Effector CD4-positive, alpha-beta T cell (primary cell): ENCODE data around the gene PALM3. TPM values are rescaled to one million over a fixed set of nuclear protein-coding genes. Genes with fewer than 3 reads are reported as not detected.
A peak's percentile ranks its signal among the peaks of the same experiment; 100 is the strongest.

Experiments used
- DNase-seq: peaks from one replicate; pipeline ENCODE4 v3.0.0-alpha.2; 2020
- total RNA-seq: gene quantifications from one replicate; lab custom pipeline; 2026; lab: John Stamatoyannopoulos, UW

The PALM3 gene
- total RNA-seq: not detected

DNA sequence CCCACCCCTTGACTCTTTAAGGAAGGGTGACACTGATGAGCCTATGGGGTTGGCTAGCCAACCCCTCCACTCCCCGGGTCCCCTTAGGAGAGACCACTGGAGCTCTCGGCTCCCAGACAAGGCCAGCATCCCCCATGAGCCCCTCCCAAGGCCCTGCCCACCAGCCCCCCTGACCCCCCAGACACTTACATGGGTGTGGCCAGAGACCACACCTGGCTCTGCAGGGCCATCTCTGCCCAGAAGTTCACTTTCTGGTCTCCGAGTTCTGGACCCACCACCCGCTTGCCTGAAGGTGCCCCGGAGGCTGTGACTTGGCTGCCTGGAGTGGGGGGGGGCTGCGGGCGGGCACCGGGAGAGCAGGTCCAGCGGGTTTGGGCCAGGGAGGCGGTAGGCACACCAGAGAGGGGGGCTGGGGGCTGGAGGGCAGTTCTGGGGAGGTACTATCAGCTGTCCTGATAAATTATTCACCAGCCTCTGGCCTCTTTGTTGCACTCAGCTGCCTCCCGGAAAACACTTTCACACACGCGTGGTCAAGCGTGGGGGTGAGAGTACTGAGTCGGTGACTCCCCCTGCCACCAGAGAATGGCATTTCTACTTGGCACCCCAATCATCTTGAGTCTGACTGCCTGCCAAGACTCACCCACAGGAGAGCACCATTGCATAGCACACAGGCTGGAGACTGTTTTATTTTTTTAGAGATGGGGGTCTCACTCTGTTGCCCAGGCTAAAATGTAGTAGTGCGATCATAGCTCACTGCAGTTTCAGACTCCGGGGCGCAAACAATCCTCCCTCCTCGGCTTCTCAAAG lies at the start of gene PALM3:
PALM3 (minus strand) TSS at position 326 of the 807 bp plus-strand sequence; CDS start at position 230, 96 bp downstream.
- no peak for DNase-seq

DNA sequence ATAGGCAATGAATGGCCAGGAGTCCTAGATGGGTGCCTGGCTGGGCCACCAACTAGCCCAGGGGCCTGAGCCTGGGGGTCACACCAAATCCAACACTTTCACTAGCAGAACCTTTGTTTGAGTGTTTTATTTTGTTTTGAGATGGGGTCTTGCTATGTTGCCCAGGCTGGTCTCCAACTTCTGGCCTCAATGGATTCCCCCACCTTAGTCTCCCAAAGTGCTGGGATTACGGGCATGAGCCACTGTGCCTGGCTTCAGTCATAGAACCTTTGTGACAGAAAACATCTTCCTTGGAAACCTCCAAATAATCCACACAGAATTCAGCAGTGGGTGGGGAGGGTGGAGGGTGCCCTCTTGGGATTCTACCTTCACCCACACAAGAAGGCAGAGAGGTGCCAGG lies 49.6 kb upstream of the PALM3 start:
- no peak for DNase-seq

GRCh38 chr19:14110650-14111049 lies 48.8 kb upstream of the PALM3 start:
- no peak for DNase-seq

GRCh38 chr19:14107581-14108461 lies 45.9 kb upstream of the PALM3 start:
- no peak for DNase-seq

- no peak for DNase-seq
Observed at GRCh38 chr19:14106840-14107239, 45.0 kb upstream of the PALM3 start.

- no peak for DNase-seq
Observed at GRCh38 chr19:14105680-14106079, 43.8 kb upstream of the PALM3 start.

GRCh38 chr19:14103310-14103709 lies 41.4 kb upstream of the PALM3 start:
- no peak for DNase-seq

- DNase-seq: no peak
Observed at GRCh38 chr19:14102756-14103155, 40.9 kb upstream of the PALM3 start.

DNA sequence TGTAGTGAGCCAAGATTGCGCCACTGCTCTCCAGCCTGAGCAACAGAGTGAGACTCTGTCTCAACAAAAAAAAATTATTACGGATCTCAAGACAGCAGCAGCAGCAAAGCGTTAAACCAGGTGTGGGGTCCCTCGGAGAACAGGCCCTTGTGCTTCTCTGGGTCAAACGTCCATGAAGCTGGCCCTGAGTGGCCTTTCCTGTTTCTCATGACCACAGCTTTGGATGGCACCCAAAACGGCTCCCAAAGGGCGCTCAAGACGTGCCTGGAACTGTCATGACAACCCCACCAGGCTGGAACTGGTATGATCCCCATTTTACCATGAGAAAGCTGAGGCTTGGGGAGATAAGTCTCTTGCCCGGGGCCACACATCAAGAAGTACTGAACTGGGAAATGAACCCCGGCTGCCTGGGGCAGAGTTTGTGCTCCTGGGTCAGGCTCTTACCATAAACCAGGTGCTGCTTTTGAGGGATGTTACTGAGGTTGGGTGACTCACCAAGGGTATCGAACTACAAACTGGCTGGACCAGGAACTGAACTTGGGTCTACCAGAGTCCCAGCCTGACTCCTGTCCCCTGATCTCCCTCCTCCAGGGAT lies 40.3 kb upstream of the PALM3 start:
- DNase-seq: no peak

- no peak for DNase-seq
Observed at GRCh38 chr19:14101003-14101545, 39.2 kb upstream of the PALM3 start.

GRCh38 chr19:14097532-14098151 lies 35.8 kb upstream of the PALM3 start:
- no peak for DNase-seq

DNA sequence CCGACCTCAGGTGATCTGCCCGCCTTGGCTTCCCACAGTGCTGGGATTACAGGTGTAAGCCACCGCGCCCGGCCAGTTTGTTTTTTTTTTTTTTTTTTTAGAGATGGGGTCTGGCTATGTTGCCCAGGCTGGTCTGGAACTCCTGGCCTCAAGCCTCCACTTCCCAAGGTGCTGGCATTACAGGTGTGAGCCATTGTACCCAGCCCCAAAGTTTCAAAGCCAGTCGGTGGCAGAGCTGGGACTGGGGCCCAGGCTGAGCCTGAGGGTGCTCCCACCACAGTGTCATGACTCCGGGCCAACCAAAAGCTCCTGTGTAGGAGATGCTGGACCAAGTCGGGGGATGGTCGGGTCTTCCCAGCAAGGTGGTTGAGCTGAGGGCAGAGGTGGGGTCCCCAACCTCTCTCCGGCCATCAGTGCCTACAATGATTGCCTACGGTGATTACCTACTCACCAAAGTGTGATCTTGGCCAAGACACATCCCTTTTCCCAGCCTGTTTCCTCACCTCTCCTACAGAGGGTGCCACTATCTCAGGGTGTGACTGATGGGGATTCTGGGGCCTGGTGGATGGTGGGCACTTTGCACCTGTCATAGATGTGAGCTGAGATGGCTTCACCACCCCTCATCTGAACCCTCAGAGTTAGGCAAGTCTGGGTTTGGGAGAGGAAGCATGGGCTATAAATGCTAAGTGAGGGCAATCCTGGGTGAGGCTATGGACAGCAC lies 34.6 kb upstream of the PALM3 start:
- no peak for DNase-seq

DNA sequence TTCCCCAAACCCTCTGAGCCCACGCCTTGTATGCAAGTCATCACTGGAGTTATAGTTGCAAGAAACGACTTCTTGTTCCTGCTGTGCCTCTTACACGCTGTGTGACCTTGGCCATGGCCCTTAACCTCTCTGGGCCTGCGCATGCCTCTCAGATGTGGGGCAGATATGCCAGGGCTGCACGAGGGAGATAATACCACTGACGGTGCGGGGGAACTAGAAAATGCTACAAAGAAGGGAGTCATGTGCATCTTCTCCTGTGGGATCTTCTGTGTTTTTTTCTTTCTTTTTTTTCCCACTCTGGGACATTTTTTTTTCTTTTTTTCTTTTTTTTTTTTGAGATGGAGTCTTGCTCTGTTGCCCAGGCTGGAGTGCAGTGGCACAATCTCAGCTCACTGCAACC lies 33.0 kb upstream of the PALM3 start:
- no peak for DNase-seq

- no peak for DNase-seq
Observed at GRCh38 chr19:14093117-14093823, 31.4 kb upstream of the PALM3 start.

- DNase-seq: peak; percentile 27
Observed at GRCh38 chr19:14091813-14092462, 30.1 kb upstream of the PALM3 start.

- DNase-seq: peak; percentile 42
Observed at GRCh38 chr19:14091081-14091812, 29.4 kb upstream of the PALM3 start.

GRCh38 chr19:14090509-14091080 lies 28.7 kb upstream of the PALM3 start, which contains the start of gene SAMD1:
Gene SAMD1 (minus strand): TSS chr19:14090751.
- peak; percentile 78 for DNase-seq

GRCh38 chr19:14089662-14090508 lies 28.0 kb upstream of the PALM3 start:
- DNase-seq: peak; percentile 31

- DNase-seq: no peak
Observed at GRCh38 chr19:14089412-14089661, 27.5 kb upstream of the PALM3 start.
